DND-41 (cell line): ENCODE data around the gene PRG2.

Experiments used
- CTCF ChIP-seq: IDR thresholded peaks from 2 replicates; pipeline ENCODE4 v1.5.1; 2012; ENCODE audit warnings: borderline replicate concordance, low read length, moderate library complexity, mild to moderate bottlenecking; ENCODE audit not compliant: poor library complexity, severe bottlenecking; ENCODE audit errors: extremely low read depth
- EZH2 ChIP-seq: IDR thresholded peaks from 3 replicates; pipeline ENCODE4 v1.6.1; 2012; ENCODE audit warnings: borderline replicate concordance, low read depth, mild to moderate bottlenecking, moderate library complexity, low read length, inconsistent platforms; ENCODE audit not compliant: severe bottlenecking

- no peak for TF ChIP-seq CTCF
- no peak for TF ChIP-seq EZH2
Measured at GRCh38 chr11:57405271-57405860, 14.9 kb upstream of the PRG2 start.
